Liver (tissue), 9 donors: ENCODE data around the gene GPC2. TPM values are rescaled to one million over a fixed set of nuclear protein-coding genes. Genes with fewer than 3 reads are reported as not detected.
"Not testable (repeated sequence)": the region's sequence is repeated elsewhere in the genome, so short reads cannot be mapped to it uniquely, and the experiment has no call there.

Experiments
- DNase-seq: peaks from one replicate; pipeline ENCODE4 v3.0.0-alpha.2; 2017; ENCODE audit warnings: low spot score
- H3K27ac ChIP-seq, 2 donors: one replicate each; pipeline ENCODE4 v1.7.0; 2013; ENCODE audit warnings: inconsistent platforms in 2 of 2, low read length in 2 of 2, control low read depth in 1 of 2, low read depth in 1 of 2, mild to moderate bottlenecking in 1 of 2
- H3K27me3 ChIP-seq, 4 donors: one replicate each; pipeline versions ENCODE4 v1.6.1 to v1.7.0; 2013; ENCODE audit warnings: low read length in 3 of 4, inconsistent platforms in 1 of 4, mild to moderate bottlenecking in 1 of 4, moderate library complexity in 1 of 4; ENCODE audit not compliant: control insufficient read depth in 4 of 4, insufficient read depth in 4 of 4
- H3K36me3 ChIP-seq, 4 donors: one replicate each; pipeline versions ENCODE4 v1.6.1 to v1.7.0; 2013; ENCODE audit warnings: low read length in 3 of 4, mild to moderate bottlenecking in 3 of 4, low read depth in 1 of 4, moderate library complexity in 1 of 4; ENCODE audit not compliant: control insufficient read depth in 4 of 4, insufficient read depth in 3 of 4
- H3K4me1 ChIP-seq, 4 donors: one replicate each; pipeline versions ENCODE4 v1.6.1 to v1.7.0; 2013; ENCODE audit warnings: low read length in 3 of 4, mild to moderate bottlenecking in 3 of 4, moderate library complexity in 1 of 4; ENCODE audit not compliant: control insufficient read depth in 4 of 4, insufficient read depth in 4 of 4
- H3K4me3 ChIP-seq, 3 donors: one replicate each; pipeline versions ENCODE4 v1.6.1 to v1.7.0; 2013; ENCODE audit warnings: low read length in 3 of 3, control low read depth in 1 of 3, low read depth in 1 of 3, mild to moderate bottlenecking in 1 of 3
- H3K9ac ChIP-seq, 2 donors: one replicate each; pipeline ENCODE4 v1.7.0; 2013; ENCODE audit warnings: low read length in 2 of 2, mild to moderate bottlenecking in 2 of 2, moderate library complexity in 2 of 2, control low read depth in 1 of 2, low read depth in 1 of 2
- H3K9me3 ChIP-seq, 4 donors: one replicate each; pipeline versions ENCODE4 v1.6.1 to v1.7.0; 2013; ENCODE audit warnings: low read length in 3 of 4; ENCODE audit not compliant: control insufficient read depth in 4 of 4
- ATF3 ChIP-seq: IDR thresholded peaks from 2 replicates; pipeline ENCODE4 v1.6.1; 2016; ENCODE audit warnings: antibody characterized with exemption
- EGR1 ChIP-seq, 2 donors: IDR thresholded peaks; 2 replicates each; pipeline ENCODE4 v1.6.1; 2016 to 2018; ENCODE audit warnings: antibody characterized with exemption in 2 of 2, low read depth in 2 of 2
- FOXA1 ChIP-seq: IDR thresholded peaks from 2 replicates; pipeline ENCODE4 v1.6.1; 2016; ENCODE audit warnings: antibody characterized with exemption
- FOXA2 ChIP-seq: IDR thresholded peaks from 2 replicates; pipeline ENCODE4 v1.6.1; 2016; ENCODE audit warnings: antibody characterized with exemption
- GABPA ChIP-seq, 2 donors: IDR thresholded peaks in 1 of 2; conservative IDR thresholded peaks in 1 of 2; 2 replicates each; pipeline ENCODE4 v1.6.1; 2016; ENCODE audit warnings: antibody characterized with exemption in 2 of 2, mild to moderate bottlenecking in 1 of 2, moderate library complexity in 1 of 2
- HNF4A ChIP-seq, 2 donors: conservative IDR thresholded peaks; 2 replicates each; pipeline ENCODE4 v1.6.1; 2016; ENCODE audit warnings: antibody characterized with exemption in 2 of 2, mild to moderate bottlenecking in 2 of 2
- HNF4G ChIP-seq: IDR thresholded peaks from 2 replicates; pipeline ENCODE4 v1.6.1; 2016; ENCODE audit warnings: antibody characterized with exemption
- JUND ChIP-seq, 2 donors: IDR thresholded peaks; 2 replicates each; pipeline ENCODE4 v1.6.1; 2016; ENCODE audit warnings: antibody characterized with exemption in 2 of 2
- NR2F2 ChIP-seq: IDR thresholded peaks from 2 replicates; pipeline ENCODE4 v1.6.1; 2016; ENCODE audit warnings: antibody characterized with exemption
- RAD21 ChIP-seq, 2 donors: IDR thresholded peaks; 2 replicates each; pipeline ENCODE4 v1.6.1; 2016; ENCODE audit warnings: antibody characterized with exemption in 2 of 2, mild to moderate bottlenecking in 2 of 2
- REST ChIP-seq: IDR thresholded peaks from 2 replicates; pipeline ENCODE4 v1.6.1; 2016; ENCODE audit warnings: antibody characterized with exemption, mild to moderate bottlenecking
- RXRA ChIP-seq, 2 donors: IDR thresholded peaks; 2 replicates each; pipeline ENCODE4 v1.6.1; 2017 to 2018; ENCODE audit warnings: antibody characterized with exemption in 2 of 2, mild to moderate bottlenecking in 1 of 2
- SP1 ChIP-seq: IDR thresholded peaks from 2 replicates; pipeline ENCODE4 v1.6.1; 2018; ENCODE audit warnings: antibody characterized with exemption, mild to moderate bottlenecking
- TAF1 ChIP-seq: conservative IDR thresholded peaks from 2 replicates; pipeline ENCODE4 v1.6.1; 2016; ENCODE audit warnings: antibody characterized with exemption, mild to moderate bottlenecking
- YY1 ChIP-seq: IDR thresholded peaks from 2 replicates; pipeline ENCODE4 v1.6.1; 2016; ENCODE audit warnings: antibody characterized with exemption, mild to moderate bottlenecking
- WGBS: extraction: QIAGEN DNeasy Blood & Tissue Kit; methylation state at CpG from one replicate; pipeline ENCODE4 v1.1.7; 2013; 5-methylcytosine and 5-hydroxymethylcytosine counted together
- polyA plus RNA-seq, 2 donors: library from polyadenylated mRNA; stranded (reverse) in 1 of 2; unstranded in 1 of 2; fragments of 200-250 nt in 1 of 2; fragments of >200 nt in 1 of 2; fragmentation: Nextera tagmentation in 1 of 2; extraction: Ambion mirVana in 1 of 2; gene quantifications; one replicate each; pipeline versions ENCODE4 v1.2.1 to v1.2.3, GENCODE V29; 2013 to 2015
- total RNA-seq, 2 donors: library from RNA; depleted of rRNA; stranded (reverse); fragments of >200 nt; gene quantifications; one replicate each; pipeline ENCODE4 v1.2.3, GENCODE V29; 2014
- TF ChIP-seq, protein P1 (sequence below): IDR thresholded peaks from 2 replicates; pipeline ENCODE4 v1.6.1; 2016; ENCODE audit warnings: antibody characterized with exemption
- TF ChIP-seq, protein P2 (sequence below): IDR thresholded peaks from 2 replicates; pipeline ENCODE4 v1.6.1; 2016; ENCODE audit warnings: antibody characterized with exemption
- TF ChIP-seq, protein P3 (sequence below): fragments of 150-350 bp; IDR thresholded peaks from 2 replicates; pipeline ENCODE4 v1.5.1; 2017; ENCODE audit warnings: improper control_type of control experiment, low read depth, low read length; ENCODE audit not compliant: missing input control
- donor health status: healthy.
- donor health status: healthy.
- donor health status: healthy.
- donor health status: healthy.
- donor health status: healthy.

The GPC2 gene
- total and polyA plus RNA-seq, 4 donors: 0.14 to 0.79 (median 0.33) TPM; not detected in 1

GRCh38 chr7:100195222-100195621 is 18.0 kb upstream of the GPC2 start:
- Histone ChIP-seq H3K36me3 (no peaks in the 10 kb centered on the region), H3K9ac (no peak overlapping the region), H3K27me3 (no peaks in the 10 kb centered on the region), H3K9me3 (no peaks in the 10 kb centered on the region), H3K4me3 (no peak overlapping the region), H3K27ac (no peak overlapping the region), H3K4me1 (peaks cover 0 to under 1% (median under 1%) of the 10 kb centered on the region in 4 donors)
- WGBS: 81% methylated on average over 2 of the region's 2 CpGs
- DNase-seq: no peak
- TF ChIP-seq, protein P1, sequence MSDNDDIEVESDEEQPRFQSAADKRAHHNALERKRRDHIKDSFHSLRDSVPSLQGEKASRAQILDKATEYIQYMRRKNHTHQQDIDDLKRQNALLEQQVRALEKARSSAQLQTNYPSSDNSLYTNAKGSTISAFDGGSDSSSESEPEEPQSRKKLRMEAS: no peak
- no peak for TF ChIP-seq JUND (IDR thresholded peaks at IDR 0.05)

GRCh38 chr7:100192969-100193368 is 15.8 kb upstream of the GPC2 start:
- Histone ChIP-seq H3K27me3 (no peaks in the 10 kb centered on the region), H3K9ac (no peak overlapping the region), H3K36me3 (no peaks in the 10 kb centered on the region), H3K4me1 (no peaks in the 10 kb centered on the region), H3K4me3 (no peak overlapping the region), H3K27ac (no peak overlapping the region), H3K9me3 (no peaks in the 10 kb centered on the region)
- no peak for DNase-seq
- 81% methylated on average over 3 of the region's 3 CpGs for WGBS
- TF ChIP-seq HNF4A (conservative IDR thresholded peaks at IDR 0.05) (no peak), JUND (IDR thresholded peaks at IDR 0.05) (no peak), HNF4G (no peak), REST (no peak), ATF3 (no peak), TAF1 (no peak), GABPA (IDR thresholded peaks at IDR 0.05 in 1 of 2, conservative IDR thresholded peaks at IDR 0.05 in 1 of 2) (no peak), SP1 (no peak), NR2F2 (no peak), FOXA1 (no peak), EGR1 (IDR thresholded peaks at IDR 0.05; ENCODE audit: low read depth in 2 of 2) (no peak), YY1 (no peak), RXRA (IDR thresholded peaks at IDR 0.05) (no peak), RAD21 (IDR thresholded peaks at IDR 0.05) (no peak), FOXA2 (no peak)
- TF ChIP-seq, protein P2, sequence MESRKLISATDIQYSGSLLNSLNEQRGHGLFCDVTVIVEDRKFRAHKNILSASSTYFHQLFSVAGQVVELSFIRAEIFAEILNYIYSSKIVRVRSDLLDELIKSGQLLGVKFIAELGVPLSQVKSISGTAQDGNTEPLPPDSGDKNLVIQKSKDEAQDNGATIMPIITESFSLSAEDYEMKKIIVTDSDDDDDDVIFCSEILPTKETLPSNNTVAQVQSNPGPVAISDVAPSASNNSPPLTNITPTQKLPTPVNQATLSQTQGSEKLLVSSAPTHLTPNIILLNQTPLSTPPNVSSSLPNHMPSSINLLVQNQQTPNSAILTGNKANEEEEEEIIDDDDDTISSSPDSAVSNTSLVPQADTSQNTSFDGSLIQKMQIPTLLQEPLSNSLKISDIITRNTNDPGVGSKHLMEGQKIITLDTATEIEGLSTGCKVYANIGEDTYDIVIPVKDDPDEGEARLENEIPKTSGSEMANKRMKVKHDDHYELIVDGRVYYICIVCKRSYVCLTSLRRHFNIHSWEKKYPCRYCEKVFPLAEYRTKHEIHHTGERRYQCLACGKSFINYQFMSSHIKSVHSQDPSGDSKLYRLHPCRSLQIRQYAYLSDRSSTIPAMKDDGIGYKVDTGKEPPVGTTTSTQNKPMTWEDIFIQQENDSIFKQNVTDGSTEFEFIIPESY: no peak
- TF ChIP-seq, protein P1: no peak
- TF ChIP-seq, protein P3, sequence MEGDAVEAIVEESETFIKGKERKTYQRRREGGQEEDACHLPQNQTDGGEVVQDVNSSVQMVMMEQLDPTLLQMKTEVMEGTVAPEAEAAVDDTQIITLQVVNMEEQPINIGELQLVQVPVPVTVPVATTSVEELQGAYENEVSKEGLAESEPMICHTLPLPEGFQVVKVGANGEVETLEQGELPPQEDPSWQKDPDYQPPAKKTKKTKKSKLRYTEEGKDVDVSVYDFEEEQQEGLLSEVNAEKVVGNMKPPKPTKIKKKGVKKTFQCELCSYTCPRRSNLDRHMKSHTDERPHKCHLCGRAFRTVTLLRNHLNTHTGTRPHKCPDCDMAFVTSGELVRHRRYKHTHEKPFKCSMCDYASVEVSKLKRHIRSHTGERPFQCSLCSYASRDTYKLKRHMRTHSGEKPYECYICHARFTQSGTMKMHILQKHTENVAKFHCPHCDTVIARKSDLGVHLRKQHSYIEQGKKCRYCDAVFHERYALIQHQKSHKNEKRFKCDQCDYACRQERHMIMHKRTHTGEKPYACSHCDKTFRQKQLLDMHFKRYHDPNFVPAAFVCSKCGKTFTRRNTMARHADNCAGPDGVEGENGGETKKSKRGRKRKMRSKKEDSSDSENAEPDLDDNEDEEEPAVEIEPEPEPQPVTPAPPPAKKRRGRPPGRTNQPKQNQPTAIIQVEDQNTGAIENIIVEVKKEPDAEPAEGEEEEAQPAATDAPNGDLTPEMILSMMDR: no peak

- DNase-seq, H3K4me3 ChIP-seq, H3K4me1 ChIP-seq, H3K9ac ChIP-seq, H3K36me3 ChIP-seq, H3K27me3 ChIP-seq, H3K27ac ChIP-seq, H3K9me3 ChIP-seq: not testable (repeated sequence)
- 92% methylated on average over 6 of the region's 6 CpGs for WGBS
Observed at GRCh38 chr7:100192281-100192862, 15.2 kb upstream of the GPC2 start.
